Activated naive CD4-positive, alpha-beta T cell treated with anti-CD3 and anti-CD28 coated beads for 36 hours (primary cell): ENCODE measurements around the gene IL32. TPM values are rescaled to one million over a fixed set of nuclear protein-coding genes. Genes with fewer than 3 reads are reported as not detected.
A peak's percentile ranks its signal among the peaks of the same experiment; 100 is the strongest.
"Not testable (repeated sequence)": the region's sequence is repeated elsewhere in the genome, so short reads cannot be mapped to it uniquely, and the experiment has no call there.

Experiments used
- CTCF ChIA-PET: fragments of 350-600 bp; sonication (Branson Sonifier 250); formaldehyde crosslinking; loops from one replicate; lab custom pipeline; 2021; ENCODE audit warnings: antibody characterized with exemption; lab: Charles Lee
- DNase-seq: peaks from one replicate; pipeline ENCODE4 v3.0.0-alpha.2; 2020
- H3K27ac Mint-ChIP-seq: one replicate; pipeline ENCODE4 v1.8.0; 2021; ENCODE audit warnings: mild to moderate bottlenecking, mixed read lengths
- H3K27me3 Mint-ChIP-seq: one replicate; pipeline ENCODE4 v1.8.0; 2021; ENCODE audit warnings: low read depth, mixed read lengths
- H3K36me3 Mint-ChIP-seq: one replicate; pipeline ENCODE4 v1.8.0; 2021; ENCODE audit warnings: low read depth, mixed read lengths
- H3K4me1 Mint-ChIP-seq: one replicate; pipeline ENCODE4 v1.8.0; 2021; ENCODE audit warnings: low read depth, mixed read lengths
- H3K4me3 Mint-ChIP-seq: one replicate; pipeline ENCODE4 v1.8.0; 2021; ENCODE audit warnings: mild to moderate bottlenecking, moderate library complexity, mixed read lengths
- H3K9me3 Mint-ChIP-seq: one replicate; pipeline ENCODE4 v1.8.0; 2021; ENCODE audit warnings: mixed read lengths
- intact Hi-C: fragments of 100-400 bp; cut with micrococcal nuclease; formaldehyde crosslinking; loops from one replicate; pipeline ENCODE4 v1.15.1; 2023
- total RNA-seq, 2 experiments: library from RNA; stranded (reverse); gene quantifications; one replicate each; pipeline ENCODE4 v1.2.3, GENCODE V29; 2021

IL32 gene
- total RNA-seq, 2 experiments from 2014 or later, result 964 to 991 TPM

DNA sequence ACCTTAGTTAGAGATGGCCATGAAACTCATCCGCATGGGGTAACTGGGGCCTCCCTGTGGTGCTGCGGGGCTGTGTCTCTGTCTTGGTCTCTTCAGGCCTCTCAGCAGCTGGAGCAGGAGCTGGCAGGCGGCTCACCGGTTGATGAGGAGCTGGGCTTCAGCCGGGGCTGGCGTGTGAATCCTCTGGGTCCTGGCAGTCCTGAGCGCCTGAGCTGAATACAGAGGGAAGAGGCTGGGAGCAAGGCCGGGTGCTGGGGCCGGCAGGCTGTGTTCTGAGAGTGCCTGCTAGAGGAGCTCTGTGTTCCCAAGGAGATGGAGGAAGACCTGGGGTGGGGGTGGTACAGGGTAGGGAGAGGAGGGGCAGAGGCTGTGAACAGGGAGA is 9.7 kb upstream of the IL32 start:
- Mint-ChIP-seq H3K27ac (peak overlapping the region; percentile 62), H3K4me1 (peaks cover 44% of the 10 kb centered on the region)
- not testable (repeated sequence) for H3K4me3 Mint-ChIP-seq, H3K27me3 Mint-ChIP-seq, DNase-seq, H3K36me3 Mint-ChIP-seq, H3K9me3 Mint-ChIP-seq
- intact Hi-C loops, result loop anchor here (5.0 kb wide), 1 partner anchor 33 kb away; the partner anchor contains the start of genes HCFC1R1, THOC6 and TNFRSF12A
- CTCF ChIA-PET, result interaction anchor here (0.9 to 1.2 kb wide), 2 partner anchors 23 to 24 kb away, joined by 3 read pairs; no protein-coding TSS in a partner anchor

DNA sequence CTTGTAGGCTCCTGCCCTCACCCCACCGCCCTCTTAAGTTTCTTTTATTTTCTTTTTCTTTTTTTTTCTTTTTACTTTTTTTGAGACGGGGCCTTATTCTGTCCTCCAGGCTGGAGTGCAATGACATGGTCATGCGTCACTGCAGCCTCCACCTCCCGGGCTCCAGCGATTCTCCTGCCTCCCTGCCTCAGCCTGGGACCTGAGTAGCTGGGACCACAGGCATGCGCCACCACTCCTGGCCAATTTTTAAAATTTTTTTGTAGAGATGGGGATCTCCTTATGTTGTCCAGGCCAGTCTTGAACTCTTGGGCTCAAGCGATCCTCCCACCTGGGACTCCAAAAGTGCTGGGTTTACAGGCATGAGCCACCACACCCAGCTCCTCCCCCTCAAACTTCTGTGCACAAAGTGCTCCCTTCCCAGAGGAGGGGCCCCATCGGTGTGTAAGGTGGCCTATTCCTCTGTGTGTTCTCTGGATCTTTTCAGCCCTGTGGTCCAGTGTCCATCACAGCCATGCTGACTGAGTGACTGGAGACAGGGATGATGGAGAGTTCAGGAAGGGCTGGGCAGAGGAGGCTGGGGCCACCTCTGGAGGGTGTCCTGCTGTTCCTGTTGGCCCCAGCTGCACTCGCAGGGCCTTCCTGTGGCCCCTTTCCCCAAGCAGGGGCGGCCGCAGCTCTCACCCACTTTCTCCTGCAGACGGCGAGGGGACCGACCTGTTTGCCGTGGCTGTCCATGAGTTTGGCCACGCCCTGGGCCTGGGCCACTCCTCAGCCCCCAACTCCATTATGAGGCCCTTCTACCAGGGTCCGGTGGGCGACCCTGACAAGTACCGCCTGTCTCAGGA is 8.9 kb upstream of the IL32 start:
- Mint-ChIP-seq H3K27ac (no peak overlapping the region), H3K9me3 (no peaks in the 10 kb centered on the region), H3K27me3 (no peaks in the 10 kb centered on the region), H3K4me3 (no peak overlapping the region), H3K4me1 (peaks cover 37% of the 10 kb centered on the region), H3K36me3 (peaks cover 9% of the 10 kb centered on the region)
- intact Hi-C loops, result loop anchor here (5.0 kb wide), 1 partner anchor 34 kb away; the partner anchor contains the start of genes HCFC1R1, THOC6 and TNFRSF12A
- DNase-seq, result no peak
- CTCF ChIA-PET, result interaction anchor here (0.9 to 3.9 kb wide), 2 partner anchors 20 to 23 kb away, joined by 3 to 38 read pairs; no protein-coding TSS in a partner anchor

DNA sequence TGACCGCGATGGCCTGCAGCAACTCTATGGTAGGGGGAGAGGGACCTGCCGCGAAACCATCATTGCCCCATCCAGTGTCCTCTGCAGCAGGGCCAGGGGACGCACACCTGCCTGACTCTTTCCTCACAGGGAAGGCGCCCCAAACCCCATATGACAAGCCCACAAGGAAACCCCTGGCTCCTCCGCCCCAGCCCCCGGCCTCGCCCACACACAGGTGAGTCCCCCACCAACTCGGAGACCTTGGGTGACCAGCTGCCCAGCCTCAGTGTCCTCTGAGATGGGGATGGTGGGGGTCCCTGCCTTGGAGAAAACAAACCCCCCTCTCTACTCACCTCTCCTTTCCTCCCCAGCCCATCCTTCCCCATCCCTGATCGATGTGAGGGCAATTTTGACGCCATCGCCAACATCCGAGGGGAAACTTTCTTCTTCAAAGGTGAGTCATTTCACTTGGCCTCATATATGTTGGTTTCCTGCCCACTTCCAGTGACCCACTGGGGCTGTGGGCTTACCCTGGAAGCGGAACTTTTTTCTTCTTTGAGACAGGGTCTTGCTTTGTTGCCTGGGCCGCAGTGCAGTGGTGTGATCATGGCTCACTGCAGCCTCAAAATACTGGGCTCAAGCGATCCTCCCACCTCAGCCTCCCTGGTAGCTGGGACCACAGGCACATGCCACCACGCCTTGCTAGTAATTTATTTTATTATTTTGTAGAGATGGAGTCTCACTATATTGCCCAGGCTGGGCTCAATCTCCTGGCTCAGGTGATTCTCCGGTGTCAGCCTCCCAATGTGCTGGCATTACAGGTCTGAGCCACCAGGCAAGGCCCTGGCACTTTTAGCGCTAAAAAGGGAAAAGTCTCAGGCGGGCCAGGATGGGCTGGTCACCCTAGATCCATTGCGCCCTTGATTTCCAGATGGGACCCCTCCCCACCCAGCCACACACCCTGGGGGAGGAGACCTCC is 8.0 kb upstream of the IL32 start:
- CTCF ChIA-PET, result interaction anchor here (1.0 to 11.2 kb wide), 10 partner anchors 9 to 73 kb away, joined by 3 to 187 read pairs (median 15); partner anchors contain the start of genes MMP25 and ZNF213
- Mint-ChIP-seq H3K27ac (no peak overlapping the region), H3K4me1 (peaks cover 43% of the 10 kb centered on the region), H3K36me3 (peaks cover 7% of the 10 kb centered on the region), H3K27me3 (no peaks in the 10 kb centered on the region), H3K4me3 (peak overlapping the region; percentile 27), H3K9me3 (no peaks in the 10 kb centered on the region)
- DNase-seq, result no peak
- intact Hi-C loops, result loop anchor here (1.0 to 5.0 kb wide), 3 partner anchors 35 to 54 kb away; partner anchors contain the start of genes HCFC1R1, THOC6 and TNFRSF12A

DNA sequence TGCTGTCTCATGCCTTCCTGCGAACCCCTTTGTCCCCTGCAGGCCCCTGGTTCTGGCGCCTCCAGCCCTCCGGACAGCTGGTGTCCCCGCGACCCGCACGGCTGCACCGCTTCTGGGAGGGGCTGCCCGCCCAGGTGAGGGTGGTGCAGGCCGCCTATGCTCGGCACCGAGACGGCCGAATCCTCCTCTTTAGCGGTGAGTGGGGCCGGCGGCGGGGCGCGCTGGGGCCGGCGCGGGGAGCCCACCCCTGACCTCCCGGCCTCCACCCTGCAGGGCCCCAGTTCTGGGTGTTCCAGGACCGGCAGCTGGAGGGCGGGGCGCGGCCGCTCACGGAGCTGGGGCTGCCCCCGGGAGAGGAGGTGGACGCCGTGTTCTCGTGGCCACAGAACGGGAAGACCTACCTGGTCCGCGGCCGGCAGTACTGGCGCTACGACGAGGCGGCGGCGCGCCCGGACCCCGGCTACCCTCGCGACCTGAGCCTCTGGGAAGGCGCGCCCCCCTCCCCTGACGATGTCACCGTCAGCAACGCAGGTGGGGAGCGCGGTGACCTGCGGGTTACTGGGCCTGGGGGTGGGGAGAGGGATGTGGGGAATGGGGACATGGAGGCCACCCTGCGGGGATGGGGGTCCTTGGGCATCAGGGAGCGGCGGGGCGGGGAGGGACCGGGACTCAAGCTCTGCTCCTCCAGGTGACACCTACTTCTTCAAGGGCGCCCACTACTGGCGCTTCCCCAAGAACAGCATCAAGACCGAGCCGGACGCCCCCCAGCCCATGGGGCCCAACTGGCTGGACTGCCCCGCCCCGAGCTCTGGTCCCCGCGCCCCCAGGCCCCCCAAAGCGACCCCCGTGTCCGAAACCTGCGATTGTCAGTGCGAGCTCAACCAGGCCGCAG is 7.1 kb upstream of the IL32 start:
- no peaks in the 10 kb centered on the region for H3K27me3 Mint-ChIP-seq
- CTCF ChIA-PET, result interaction anchor here (0.5 to 11.2 kb wide), 21 partner anchors 10 to 1570 kb away, joined by 3 to 187 read pairs (median 6); partner anchors contain the start of genes MMP25 and ZNF213

DNA sequence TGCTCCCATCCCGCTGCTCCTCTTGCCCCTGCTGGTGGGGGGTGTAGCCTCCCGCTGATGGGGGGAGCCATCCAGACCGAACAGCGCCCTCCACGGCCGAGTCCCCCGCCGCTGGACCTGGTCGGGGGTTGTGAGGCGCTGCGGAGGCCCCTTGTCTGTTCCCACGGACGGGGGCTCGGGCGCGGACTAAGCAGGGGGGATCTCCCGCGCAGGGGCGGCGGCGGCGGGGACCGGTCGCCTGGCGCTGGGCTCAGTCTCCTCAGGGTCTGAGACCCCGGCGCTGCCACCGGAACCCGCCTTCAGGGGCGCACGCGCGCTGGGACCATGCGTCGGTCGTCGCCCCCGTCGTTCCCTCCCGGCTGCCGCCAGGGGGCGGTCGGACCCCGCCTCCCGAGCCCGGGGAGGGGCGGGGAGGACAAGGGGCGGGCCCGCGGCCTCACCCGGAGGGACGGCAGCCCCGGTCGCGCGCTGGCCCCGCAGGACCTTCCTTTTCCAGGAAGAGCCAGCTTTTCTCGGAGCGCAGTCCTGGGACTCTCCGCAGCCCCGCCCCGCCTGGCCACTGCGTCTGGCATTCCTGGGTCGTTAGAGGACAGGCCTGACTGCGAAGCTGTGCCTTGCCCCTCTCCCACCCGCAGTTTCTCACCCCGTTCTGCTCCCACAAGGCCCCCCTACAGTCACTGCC is 6.3 kb upstream of the IL32 start:
- peaks cover 48% of the 10 kb centered on the region for H3K4me1 Mint-ChIP-seq
- intact Hi-C loops, result loop anchor here (1.0 to 5.0 kb wide), 5 partner anchors 16 to 107 kb away; partner anchors contain the start of genes HCFC1R1, THOC6 and TNFRSF12A
- H3K9me3 Mint-ChIP-seq, result no peaks in the 10 kb centered on the region
- H3K36me3 Mint-ChIP-seq, result peaks cover 7% of the 10 kb centered on the region
- H3K27me3 Mint-ChIP-seq, result no peaks in the 10 kb centered on the region
- peak overlapping the region; percentile 89 for H3K4me3 Mint-ChIP-seq
- CTCF ChIA-PET, result interaction anchor here (0.6 to 11.2 kb wide), 22 partner anchors 8 to 130 kb away, joined by 3 to 187 read pairs (median 6); partner anchors contain the start of genes MMP25, ZNF205 and ZNF213
- peak; percentile 85 for DNase-seq
- H3K27ac Mint-ChIP-seq, result peak overlapping the region; percentile 91

More for the DNA sequence above, 7.1 kb upstream of the IL32 start:
- Mint-ChIP-seq H3K9me3 (no peaks in the 10 kb centered on the region), H3K27ac (peak overlapping the region; percentile 63), H3K4me1 (peaks cover 44% of the 10 kb centered on the region), H3K36me3 (peaks cover 7% of the 10 kb centered on the region), H3K4me3 (peak overlapping the region; percentile 89)
- intact Hi-C loops, result loop anchor here (1.0 to 5.0 kb wide), 6 partner anchors 17 to 108 kb away; partner anchors contain the start of genes HCFC1R1, THOC6 and TNFRSF12A
- peak; percentile 75 for DNase-seq

DNA sequence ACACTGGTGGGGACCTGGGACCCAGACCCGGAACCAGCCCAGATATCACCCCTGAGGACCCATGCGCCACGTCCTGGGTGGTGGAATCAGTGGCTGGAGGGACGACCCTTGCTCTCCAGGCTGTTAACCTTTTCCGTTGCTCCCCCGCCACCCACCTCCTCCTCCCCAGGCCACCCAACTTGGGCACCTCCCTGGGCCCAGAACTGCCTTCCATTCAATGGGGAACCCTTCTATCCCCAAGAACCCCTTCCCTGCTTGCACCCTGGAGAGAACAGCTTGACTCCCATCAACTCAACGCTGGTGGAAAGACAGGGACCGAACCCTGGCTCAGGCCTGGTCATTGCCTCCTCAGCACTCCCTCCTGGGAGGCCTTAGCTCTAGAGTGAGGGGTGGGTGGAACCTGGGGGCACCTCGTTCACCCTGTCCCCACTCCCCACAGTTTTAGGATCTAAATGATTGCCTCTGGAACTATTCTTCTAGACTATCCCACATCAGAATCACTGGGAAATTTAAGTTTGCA is 5.7 kb upstream of the IL32 start:
- intact Hi-C loops, result loop anchor here (1.0 to 5.0 kb wide), 5 partner anchors 16 to 107 kb away; partner anchors contain the start of genes HCFC1R1, THOC6 and TNFRSF12A
- Mint-ChIP-seq H3K27ac (peak overlapping the region; percentile 91), H3K9me3 (no peaks in the 10 kb centered on the region), H3K27me3 (no peaks in the 10 kb centered on the region), H3K4me1 (peaks cover 50% of the 10 kb centered on the region), H3K4me3 (peak overlapping the region; percentile 89), H3K36me3 (peaks cover 6% of the 10 kb centered on the region)
- no peak for DNase-seq
- CTCF ChIA-PET, result interaction anchor here (0.6 to 11.2 kb wide), 14 partner anchors 9 to 91 kb away, joined by 3 to 187 read pairs (median 7); partner anchors contain the start of genes ZNF205 and ZNF213

DNA sequence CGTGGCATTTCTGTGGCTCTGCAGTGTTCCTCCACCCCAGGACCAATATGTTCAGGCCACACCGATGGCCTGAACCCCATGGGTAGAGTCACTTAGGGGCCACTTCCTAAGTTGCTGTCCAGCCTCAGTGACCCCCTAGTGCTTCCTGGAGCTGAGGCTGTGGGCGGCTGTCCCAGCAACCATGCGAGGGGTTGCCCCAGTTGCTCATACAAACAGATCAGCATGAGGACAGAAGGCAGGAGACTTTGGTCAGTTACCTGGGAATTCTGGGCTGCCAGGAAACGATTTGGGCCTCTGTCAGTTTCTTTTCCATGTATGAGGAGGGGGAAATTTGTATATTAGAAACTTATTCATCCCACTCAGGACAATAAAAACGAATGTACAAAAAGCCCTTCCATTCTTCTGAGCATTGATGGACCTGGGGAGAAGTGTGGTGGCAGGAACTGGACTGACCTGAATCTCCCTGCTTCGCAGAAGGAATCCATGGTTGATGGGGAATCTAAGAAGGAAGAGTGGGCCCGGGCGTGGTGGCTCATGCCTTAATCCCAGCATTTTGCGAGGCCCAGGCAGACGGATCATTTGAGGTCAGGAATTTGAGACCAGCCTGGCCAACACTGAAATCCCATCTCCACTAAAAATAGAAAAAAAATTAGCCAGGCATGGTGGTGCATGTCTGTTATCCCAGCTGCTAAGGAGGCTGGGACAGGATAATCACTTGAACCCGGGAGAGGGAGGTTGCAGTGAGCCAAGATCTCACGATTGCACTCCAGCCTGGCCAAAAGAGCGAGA is 4.9 kb upstream of the IL32 start:
- no peak for DNase-seq
- Mint-ChIP-seq H3K27ac (peak overlapping the region; percentile 91), H3K9me3 (no peaks in the 10 kb centered on the region), H3K4me3 (peak overlapping the region; percentile 89), H3K4me1 (peaks cover 50% of the 10 kb centered on the region), H3K27me3 (no peaks in the 10 kb centered on the region), H3K36me3 (peaks cover 2% of the 10 kb centered on the region)
- intact Hi-C loops, result no loop called here
- CTCF ChIA-PET, result interaction anchor here (0.9 to 11.2 kb wide), 12 partner anchors 10 to 90 kb away, joined by 3 to 187 read pairs (median 12); partner anchors contain the start of genes ZNF205 and ZNF213

DNA sequence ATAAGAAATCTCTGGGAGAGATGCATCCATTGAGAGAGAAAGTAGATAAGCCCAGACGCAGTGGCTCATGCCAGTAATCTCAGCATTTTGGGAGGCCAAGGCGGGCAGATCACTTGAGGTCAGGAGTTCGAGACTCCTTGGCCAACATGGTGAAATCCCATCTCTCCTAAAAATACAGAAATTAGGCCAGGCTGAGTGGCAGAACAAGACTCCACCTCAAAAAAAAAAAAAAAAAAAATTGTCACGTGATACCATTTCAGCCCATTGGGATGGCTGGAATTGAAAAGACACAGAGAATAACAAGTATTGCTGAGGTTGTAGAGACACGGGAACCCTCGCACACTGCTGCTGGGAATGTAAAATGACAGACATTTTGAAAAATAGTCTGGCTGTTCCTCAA is 2.9 kb upstream of the IL32 start:
- H3K4me3 Mint-ChIP-seq, result no peak overlapping the region
- intact Hi-C loops, result no loop called here
- peaks cover 47% of the 10 kb centered on the region for H3K4me1 Mint-ChIP-seq
- no peak overlapping the region for H3K27ac Mint-ChIP-seq
- DNase-seq, result no peak
- CTCF ChIA-PET, result interaction anchor here (3.2 to 11.2 kb wide), 2 partner anchors 13 to 68 kb away, joined by 20 to 187 read pairs; partner anchors contain the start of gene ZNF213
- no peaks in the 10 kb centered on the region for H3K27me3 Mint-ChIP-seq
- peaks cover 19% of the 10 kb centered on the region for H3K36me3 Mint-ChIP-seq
- H3K9me3 Mint-ChIP-seq, result no peaks in the 10 kb centered on the region

DNA sequence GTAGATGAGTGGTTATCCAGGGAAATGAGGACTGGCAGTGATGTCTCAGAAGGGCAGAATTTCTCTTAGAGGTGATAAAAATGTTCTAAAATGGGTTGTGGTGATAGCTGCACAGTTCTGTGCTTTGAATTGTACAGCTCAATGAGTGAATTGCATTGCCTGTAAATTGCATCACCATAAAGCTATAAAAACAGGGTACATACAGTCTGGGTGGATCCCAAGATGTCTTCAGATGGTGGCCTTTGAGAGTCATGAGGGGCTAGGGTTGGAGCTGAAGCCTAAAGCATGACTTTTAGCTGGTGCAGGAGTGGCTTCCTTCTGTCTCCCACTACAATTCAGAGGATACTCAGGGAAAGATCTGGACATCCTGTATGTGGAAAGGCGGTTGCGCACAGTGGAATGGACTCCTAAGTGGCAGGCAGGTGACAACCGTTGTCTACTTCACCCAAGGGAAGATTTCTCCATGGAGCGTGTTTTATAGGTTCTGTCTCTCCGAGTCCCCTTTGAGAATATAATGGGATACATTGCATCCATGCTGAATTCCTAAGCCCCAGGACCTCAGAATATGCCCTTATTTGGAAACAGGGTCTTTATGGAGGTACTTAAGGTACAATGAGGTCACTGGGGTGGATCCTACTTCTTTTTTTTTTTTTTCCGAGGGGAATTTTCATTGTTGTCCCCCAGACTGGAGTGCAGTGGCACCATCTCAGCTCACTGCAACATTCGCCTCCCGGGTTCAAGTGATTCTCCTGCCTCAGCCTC is 1.6 kb upstream of the IL32 start:
- CTCF ChIA-PET, result interaction anchor here (0.7 to 11.2 kb wide), 7 partner anchors 12 to 104 kb away, joined by 4 to 187 read pairs (median 4); partner anchors contain the start of gene ZNF213
- no peak for DNase-seq
- no peaks in the 10 kb centered on the region for H3K27me3 Mint-ChIP-seq
- intact Hi-C loops, result no loop called here
- H3K27ac Mint-ChIP-seq, result peak overlapping the region; percentile 97
- H3K4me1 Mint-ChIP-seq, result peaks cover 54% of the 10 kb centered on the region
- H3K9me3 Mint-ChIP-seq, result no peaks in the 10 kb centered on the region
- H3K4me3 Mint-ChIP-seq, result no peak overlapping the region
- H3K36me3 Mint-ChIP-seq, result peaks cover 31% of the 10 kb centered on the region
